Measurements from ENCODE around the gene NPRL2. TPM values are rescaled to one million over a fixed set of nuclear protein-coding genes. Genes with fewer than 3 reads are reported as not detected.

Gene NPRL2
- total RNA-seq, 2 donors from 2014 or later, result 22.8 to 32.1 TPM

- Histone ChIP-seq H3K9me3 (no peaks in the 10 kb centered on the region), H3K4me3 (no peak overlapping the region), H3K27ac (no peak overlapping the region), H3K4me1 (replicated peaks) (peaks cover 9% of the 10 kb centered on the region), H3K36me3 (peaks cover under 1 to 13% of the 10 kb centered on the region in 2 donors), H3K27me3 (replicated peaks; ENCODE audit: insufficient read depth) (no peaks in the 10 kb centered on the region)
- TF ChIP-seq CTCF (IDR thresholded peaks at IDR 0.05) (no peak), POLR2AphosphoS5 (IDR thresholded peaks at IDR 0.05) (no peak), POLR2A (IDR thresholded peaks at IDR 0.05) (no peak)
- intact Hi-C loops (cut with DNase I), result no loop called here
- no peak for DNase-seq (ENCODE audit: low spot score)
- WGBS, result 79% methylated on average over 8 of the region's 8 CpGs
These were observed 24.4 kb downstream of the NPRL2 start for GRCh38 chr3:50326182-50326541.

- Histone ChIP-seq H3K4me1 (replicated peaks) (peaks cover 9% of the 10 kb centered on the region), H3K36me3 (peaks cover 0 to 11% of the 10 kb centered on the region in 2 donors), H3K27ac (no peak overlapping the region), H3K27me3 (replicated peaks; ENCODE audit: insufficient read depth) (no peaks in the 10 kb centered on the region), H3K4me3 (no peak overlapping the region), H3K9me3 (no peaks in the 10 kb centered on the region)
- TF ChIP-seq POLR2A (IDR thresholded peaks at IDR 0.05) (no peak), CTCF (IDR thresholded peaks at IDR 0.05) (no peak), POLR2AphosphoS5 (IDR thresholded peaks at IDR 0.05) (no peak)
- intact Hi-C loops (cut with DNase I), result no loop called here
- DNase-seq (ENCODE audit: low spot score), result no peak
- WGBS, result 86% methylated on average over 11 of the region's 11 CpGs
These were observed 24.9 kb downstream of the NPRL2 start for GRCh38 chr3:50325497-50326181.

GRCh38 chr3:50325113-50325480, 25.5 kb downstream of the NPRL2 start:
- H3K9me3 ChIP-seq, result no peaks in the 10 kb centered on the region
- H3K27ac ChIP-seq, result peak overlapping the region in 1 of 2 donors; percentile 95
- H3K4me3 ChIP-seq, result no peak overlapping the region
- TF ChIP-seq POLR2A (IDR thresholded peaks at IDR 0.05), result no peak
- TF ChIP-seq POLR2AphosphoS5 (IDR thresholded peaks at IDR 0.05), result no peak
- no peak for TF ChIP-seq CTCF (IDR thresholded peaks at IDR 0.05)
- no peak for DNase-seq (ENCODE audit: low spot score)
- WGBS, result 85% methylated on average over 2 of the region's 2 CpGs
- H3K27me3 ChIP-seq (replicated peaks; ENCODE audit: insufficient read depth), result no peaks in the 10 kb centered on the region
- peaks cover 14% of the 10 kb centered on the region for H3K4me1 ChIP-seq (replicated peaks)
- H3K36me3 ChIP-seq, result peaks cover 0 to 6% of the 10 kb centered on the region in 2 donors
- intact Hi-C loops (cut with DNase I), result no loop called here

- Histone ChIP-seq H3K9me3 (no peaks in the 10 kb centered on the region), H3K4me1 (replicated peaks) (peaks cover 17% of the 10 kb centered on the region), H3K4me3 (no peak overlapping the region), H3K36me3 (peaks cover 0 to under 1% of the 10 kb centered on the region in 2 donors), H3K27me3 (replicated peaks; ENCODE audit: insufficient read depth) (no peaks in the 10 kb centered on the region), H3K27ac (peak overlapping the region; percentile 24 to 95)
- TF ChIP-seq POLR2AphosphoS5 (IDR thresholded peaks at IDR 0.05) (peak; percentile 31), POLR2A (IDR thresholded peaks at IDR 0.05) (no peak), CTCF (IDR thresholded peaks at IDR 0.05) (peak; percentile 69 to 91 (median 82))
- 66% methylated on average over 3 of the region's 4 CpGs for WGBS
- intact Hi-C loops (cut with DNase I), result loop anchor here (5.0 kb wide), 1 partner anchor 87 kb away; the partner anchor contains the start of gene GNAI2
- DNase-seq (ENCODE audit: low spot score), result peak; percentile 56
These were observed 26.0 kb downstream of the NPRL2 start for GRCh38 chr3:50324351-50325112.

Data from prostate gland (tissue), 2 donors.